NCI-H2227 treated with DMSO at 0.1 percent for 48 hours (cell line): ENCODE data around the gene AKR1C3.
"Not testable (repeated sequence)": the region's sequence is repeated elsewhere in the genome, so short reads cannot be mapped to it uniquely, and the experiment has no call there.

Experiments used
- DNase-seq: peaks from one replicate; lab custom pipeline; 2025; lab: John Stamatoyannopoulos, UW

AKR1C3 gene

GRCh38 chr10:5137699-5138098 lies 43.5 kb downstream of the AKR1C3 start:
- DNase-seq = not testable (repeated sequence)

GRCh38 chr10:5142199-5142598 lies 48.0 kb downstream of the AKR1C3 start:
- no peak for DNase-seq

GRCh38 chr10:5143137-5143536 lies 48.9 kb downstream of the AKR1C3 start:
- DNase-seq = no peak

- no peak for DNase-seq
Observed at GRCh38 chr10:5146920-5147254, 52.7 kb downstream of the AKR1C3 start.

GRCh38 chr10:5147255-5147980 lies 53.2 kb downstream of the AKR1C3 start:
- DNase-seq = no peak

- no peak for DNase-seq
Observed at GRCh38 chr10:5147981-5148677, 53.9 kb downstream of the AKR1C3 start.

- no peak for DNase-seq
Observed at GRCh38 chr10:5148678-5149032, 54.4 kb downstream of the AKR1C3 start.

- no peak for DNase-seq
Observed at GRCh38 chr10:5151076-5151475, 56.9 kb downstream of the AKR1C3 start.

GRCh38 chr10:5155951-5156350 lies 61.7 kb downstream of the AKR1C3 start:
- no peak for DNase-seq
